HG03060 (cell line): ENCODE data around the gene LRRC3C.
"Not testable (repeated sequence)": the region's sequence is repeated elsewhere in the genome, so short reads cannot be mapped to it uniquely, and the experiment has no call there.

Experiments
- ATAC-seq: cut with Tn5 transposase; IDR thresholded peaks from one replicate; pipeline ENCODE4 v1.9.1; 2021; ENCODE audit warnings: low read depth, moderate number of reproducible peaks; ENCODE audit not compliant: unreplicated experiment

Gene LRRC3C, protein sequence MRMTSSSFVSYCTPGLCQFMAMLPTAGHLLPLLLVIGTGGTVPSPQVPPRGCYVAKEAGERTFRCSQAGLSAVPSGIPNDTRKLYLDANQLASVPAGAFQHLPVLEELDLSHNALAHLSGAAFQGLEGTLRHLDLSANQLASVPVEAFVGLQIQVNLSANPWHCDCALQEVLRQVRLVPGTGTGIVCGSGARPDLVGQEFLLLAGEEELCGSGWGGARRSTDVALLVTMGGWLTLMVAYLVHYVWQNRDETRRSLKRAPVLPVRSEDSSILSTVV

GRCh38 chr17:39927101-39927928 is at the start of gene LRRC3C, which contains the start of gene ORMDL3:
LRRC3C (plus strand) TSS chr17:39927732; CDS start chr17:39941524, 13,792 bp downstream.
ORMDL3 (minus strand) TSS chr17:39927601; CDS start chr17:39924203, 3,398 bp downstream.
- peak; percentile 41 for ATAC-seq

GRCh38 chr17:39886102-39886501 is 41.4 kb upstream of the LRRC3C start:
- ATAC-seq: not testable (repeated sequence)

- no peak for ATAC-seq
These were observed 40.5 kb upstream of the LRRC3C start for GRCh38 chr17:39887078-39887477.

GRCh38 chr17:39889200-39889599 is 38.3 kb upstream of the LRRC3C start:
- no peak for ATAC-seq

GRCh38 chr17:39894681-39895376 is 32.7 kb upstream of the LRRC3C start:
- no peak for ATAC-seq

DNA sequence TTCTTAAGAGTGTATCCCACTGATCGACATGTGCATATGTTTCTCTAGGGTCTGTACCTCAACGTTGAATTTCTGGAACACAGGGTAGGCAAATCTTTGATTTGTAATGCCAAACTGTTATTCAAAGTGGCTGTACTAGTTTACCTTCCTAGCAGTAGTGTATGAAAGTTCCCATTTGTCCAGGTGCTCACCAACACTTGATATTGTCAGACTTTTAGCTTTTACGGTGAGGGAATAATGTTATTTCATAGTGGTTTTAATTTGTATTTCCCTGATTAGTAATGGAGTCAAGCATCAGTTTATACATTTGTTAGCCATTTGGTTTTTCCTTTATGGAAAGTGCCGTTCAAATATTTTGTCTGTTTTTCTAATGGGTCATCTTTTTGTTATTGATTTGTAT is 29.4 kb upstream of the LRRC3C start:
- ATAC-seq: no peak

DNA sequence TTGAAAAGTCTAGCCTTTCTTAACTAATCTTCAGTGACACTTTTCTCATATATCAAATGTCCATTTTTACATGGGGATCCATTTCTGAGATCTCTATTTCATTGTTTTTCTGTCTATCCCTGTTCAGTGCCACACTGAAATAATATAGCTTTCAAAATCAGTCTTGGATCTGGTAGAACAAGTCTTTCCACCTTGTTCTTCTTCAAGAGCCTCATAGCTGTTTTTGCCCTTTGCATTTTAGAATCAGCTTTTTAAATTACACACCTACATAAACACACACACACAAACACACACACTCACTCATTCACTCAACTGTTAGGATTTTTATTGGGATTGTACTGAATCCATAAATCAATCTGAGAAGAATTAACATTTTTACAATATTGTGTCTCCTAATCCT is 28.3 kb upstream of the LRRC3C start:
- no peak for ATAC-seq

DNA sequence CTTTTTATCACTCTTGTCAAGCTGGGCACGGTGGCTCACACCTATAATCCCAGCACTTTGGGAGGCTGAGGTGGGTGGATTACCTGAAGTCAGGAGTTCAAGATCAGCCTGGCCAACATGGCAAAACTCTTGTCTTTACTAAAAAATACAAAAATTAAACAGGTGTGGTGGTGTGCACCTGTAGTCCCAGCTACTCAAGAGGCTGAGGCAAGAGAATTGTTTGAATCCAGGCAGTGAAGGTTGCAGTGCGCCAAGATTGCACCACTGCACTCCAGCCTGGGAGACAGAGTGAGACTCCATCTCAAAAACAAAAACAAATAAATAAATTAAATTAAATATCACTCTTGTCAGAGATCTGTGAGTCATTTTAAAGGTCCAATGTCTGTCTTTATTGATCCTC is 25.5 kb upstream of the LRRC3C start:
- ATAC-seq: not testable (repeated sequence)

DNA sequence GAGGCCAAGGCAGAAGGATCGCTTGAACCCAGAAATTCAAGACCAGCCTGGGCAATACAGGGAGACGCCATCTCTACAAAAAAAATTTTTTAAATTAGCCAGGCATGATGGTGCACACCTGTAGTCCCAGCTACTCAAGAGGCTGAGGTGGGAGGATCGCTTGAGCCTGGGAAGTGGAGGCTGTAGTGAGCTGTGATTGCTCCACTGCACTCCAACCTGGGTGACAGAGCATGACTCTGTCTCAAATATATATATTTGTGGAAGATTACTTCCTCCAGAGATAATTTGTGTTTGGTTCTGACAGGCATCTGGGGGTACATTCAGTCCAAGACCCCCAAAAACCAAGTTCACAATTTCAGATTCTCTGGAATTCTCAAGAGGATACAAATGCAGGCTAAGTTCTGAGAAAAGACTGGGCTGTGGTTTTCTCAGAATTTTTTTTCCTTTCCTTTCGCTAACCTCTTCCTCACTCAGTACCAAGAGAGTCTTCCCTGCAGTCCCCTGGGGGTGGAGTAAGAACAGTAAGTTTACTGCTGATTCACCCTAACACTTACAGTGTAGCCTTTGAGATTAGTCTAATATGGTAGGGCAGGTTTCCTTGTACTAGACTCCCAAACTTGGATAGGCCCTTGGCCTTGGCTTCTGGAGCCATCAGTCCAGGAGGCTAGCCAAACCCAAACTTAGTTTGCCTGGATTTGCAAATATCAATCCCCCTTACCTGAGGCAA is 24.2 kb upstream of the LRRC3C start:
- no peak for ATAC-seq

GRCh38 chr17:39904990-39905288 is 22.6 kb upstream of the LRRC3C start:
- ATAC-seq: no peak

DNA sequence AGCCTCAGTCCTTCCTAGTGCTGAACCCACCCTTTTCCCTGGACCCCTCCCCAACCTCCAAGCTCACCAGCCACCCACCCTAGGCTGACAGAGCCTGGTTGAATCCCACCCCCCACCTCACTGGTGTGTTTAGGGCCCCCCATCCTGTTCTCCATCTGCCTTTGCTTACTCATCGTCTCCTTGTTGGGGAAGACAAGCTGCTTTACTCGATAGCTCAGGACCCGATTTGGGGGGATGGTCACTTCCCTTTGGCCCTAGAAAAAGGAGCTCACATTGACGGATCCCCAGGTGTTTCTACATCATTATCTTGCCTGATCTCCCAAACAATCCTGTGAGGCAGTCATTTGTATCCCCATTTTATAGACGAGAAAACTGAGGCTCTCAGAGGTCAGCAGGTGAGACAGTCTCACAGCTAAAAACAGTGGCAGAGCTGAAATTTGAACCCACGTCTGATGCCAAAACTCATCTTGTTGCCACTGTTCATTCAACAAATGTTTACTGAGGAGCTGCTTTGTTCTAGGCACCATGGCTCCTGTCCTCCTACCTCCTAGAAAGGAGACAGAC is 18.7 kb upstream of the LRRC3C start:
- ATAC-seq: no peak

GRCh38 chr17:39913989-39914388 is 13.5 kb upstream of the LRRC3C start:
- no peak for ATAC-seq

- no peak for ATAC-seq
These were observed 12.0 kb upstream of the LRRC3C start for GRCh38 chr17:39915559-39915958.

GRCh38 chr17:39916918-39917317 is 10.6 kb upstream of the LRRC3C start:
- no peak for ATAC-seq

DNA sequence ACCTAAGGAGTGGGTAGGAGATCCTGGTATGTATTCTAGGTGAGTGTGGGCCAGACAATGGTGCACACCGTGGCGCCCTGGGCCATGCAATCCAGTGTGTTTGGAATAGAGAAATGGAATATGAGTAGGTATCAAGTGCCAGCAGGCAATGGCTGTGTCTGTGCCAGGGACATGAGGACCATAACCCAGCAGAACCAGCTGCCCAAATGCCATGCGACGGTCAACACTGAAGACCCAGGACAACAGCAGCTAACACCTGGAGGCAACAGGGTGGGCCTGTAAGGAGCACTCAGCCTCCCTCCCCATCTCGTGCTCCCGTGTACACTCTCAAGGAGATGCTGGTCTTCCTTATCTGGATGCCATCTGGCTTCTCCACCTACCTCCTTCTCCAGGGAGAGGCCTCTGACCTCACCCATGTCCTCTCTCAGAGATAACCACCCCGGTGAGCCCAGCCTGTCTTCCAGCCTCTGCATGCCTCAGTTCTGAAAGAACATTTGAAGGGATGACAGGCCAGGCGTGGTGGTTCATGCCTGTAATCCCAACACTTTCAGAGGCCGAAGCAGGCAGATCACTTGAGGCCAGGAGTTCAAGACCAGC is 8.3 kb upstream of the LRRC3C start:
- ATAC-seq: no peak

DNA sequence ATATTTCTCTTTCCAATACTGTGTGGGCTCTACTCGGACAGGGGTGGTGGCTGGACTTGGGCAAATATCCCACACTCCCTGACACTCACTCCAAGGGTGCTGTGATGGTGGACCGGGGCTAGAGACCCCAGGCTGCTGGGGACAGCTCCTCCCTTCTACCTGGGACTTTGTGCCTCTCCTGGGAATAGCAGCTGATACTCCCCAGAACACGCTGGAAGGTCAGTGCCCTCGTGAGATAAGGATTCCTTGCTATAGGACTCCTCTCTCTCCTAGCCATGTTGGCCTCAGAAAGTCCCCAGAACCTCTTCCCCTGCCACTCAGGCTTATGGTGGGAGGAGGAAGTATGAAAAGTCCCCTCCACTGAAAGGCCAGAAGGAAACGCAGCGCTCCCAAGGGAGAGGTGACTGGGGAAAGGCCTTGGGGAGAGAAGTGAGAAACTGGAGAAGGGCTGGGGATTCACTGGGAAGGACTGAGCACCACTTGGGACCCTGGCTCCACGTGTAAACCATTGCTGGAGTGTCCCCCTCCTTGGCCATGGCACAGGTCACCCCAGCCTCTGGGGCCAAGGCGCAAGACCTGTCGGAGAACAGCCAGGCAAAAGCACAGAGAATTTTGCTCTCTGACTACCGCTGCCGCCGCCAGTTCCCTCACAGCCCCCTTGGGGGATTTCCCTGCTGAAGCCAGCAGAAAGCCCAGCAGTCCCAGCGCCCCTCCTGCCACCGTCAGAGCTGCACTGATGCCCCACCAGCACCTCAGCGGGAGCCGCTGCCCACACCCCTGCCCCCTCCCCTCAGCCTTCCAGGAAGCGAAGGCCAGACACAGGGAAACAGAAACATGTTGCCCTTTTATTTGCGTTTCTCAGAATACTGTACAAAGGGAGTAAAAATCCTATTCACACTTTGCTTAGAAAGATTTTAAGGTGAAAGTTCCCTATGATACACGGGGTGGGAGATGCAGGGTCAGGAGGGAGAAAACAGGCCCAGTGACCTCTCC is 7.0 kb upstream of the LRRC3C start:
- no peak for ATAC-seq

GRCh38 chr17:39921323-39921722 is 6.2 kb upstream of the LRRC3C start:
- no peak for ATAC-seq

GRCh38 chr17:39922006-39922405 is 5.5 kb upstream of the LRRC3C start:
- ATAC-seq: no peak

- no peak for ATAC-seq
These were observed 4.3 kb upstream of the LRRC3C start for GRCh38 chr17:39923230-39923629.
